Epithelial cell of esophagus (primary cell): ENCODE results near the gene ANTXRL.
A peak's percentile ranks its signal among the peaks of the same experiment; 100 is the strongest.
"Not testable (repeated sequence)": the region's sequence is repeated elsewhere in the genome, so short reads cannot be mapped to it uniquely, and the experiment has no call there.

Experiments used
- DNase-seq: peaks from one replicate; pipeline ENCODE4 v3.0.0; 2010; ENCODE audit warnings: low read depth
- H3K4me3 ChIP-seq: 2 replicates; pipeline ENCODE4 v1.5.1; 2011; ENCODE audit warnings: mild to moderate bottlenecking, low read length, control low read depth
- CTCF ChIP-seq: IDR thresholded peaks from 2 replicates; pipeline ENCODE4 v1.5.1; 2011; ENCODE audit warnings: low read depth, mild to moderate bottlenecking, low read length, control low read depth, inconsistent platforms; ENCODE audit not compliant: insufficient read depth; ENCODE audit errors: missing control alignments

Gene ANTXRL

GRCh38 chr10:46291817-46292572 lies 5.2 kb downstream of the ANTXRL start:
- no peak for DNase-seq
- H3K4me3 ChIP-seq: no peak overlapping the region
- TF ChIP-seq CTCF: no peak

GRCh38 chr10:46292573-46293023 lies 5.8 kb downstream of the ANTXRL start:
- H3K4me3 ChIP-seq: no peak overlapping the region
- no peak for TF ChIP-seq CTCF
- DNase-seq: no peak

DNA sequence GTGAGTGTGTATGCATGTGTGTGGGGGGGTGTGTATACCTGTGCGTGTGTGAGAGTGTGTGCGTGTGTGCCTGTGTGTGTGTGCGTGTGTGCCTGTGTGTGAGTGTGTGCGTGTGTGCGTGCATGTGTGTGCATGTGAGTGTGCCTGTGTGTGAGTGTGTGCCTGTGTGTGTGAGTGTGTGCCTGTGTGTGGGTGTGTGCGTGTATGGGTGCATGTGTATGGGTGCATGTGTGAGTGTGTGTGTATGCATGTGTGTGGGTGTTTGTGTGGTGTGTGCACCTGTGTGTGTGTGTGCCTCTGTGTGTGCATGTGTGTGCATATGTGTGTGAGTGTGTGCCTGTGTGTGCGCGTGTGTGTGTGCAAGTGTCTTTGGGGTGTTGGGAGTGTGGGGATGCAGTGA lies 6.4 kb downstream of the ANTXRL start:
- no peak overlapping the region for H3K4me3 ChIP-seq
- no peak for TF ChIP-seq CTCF
- no peak for DNase-seq

DNA sequence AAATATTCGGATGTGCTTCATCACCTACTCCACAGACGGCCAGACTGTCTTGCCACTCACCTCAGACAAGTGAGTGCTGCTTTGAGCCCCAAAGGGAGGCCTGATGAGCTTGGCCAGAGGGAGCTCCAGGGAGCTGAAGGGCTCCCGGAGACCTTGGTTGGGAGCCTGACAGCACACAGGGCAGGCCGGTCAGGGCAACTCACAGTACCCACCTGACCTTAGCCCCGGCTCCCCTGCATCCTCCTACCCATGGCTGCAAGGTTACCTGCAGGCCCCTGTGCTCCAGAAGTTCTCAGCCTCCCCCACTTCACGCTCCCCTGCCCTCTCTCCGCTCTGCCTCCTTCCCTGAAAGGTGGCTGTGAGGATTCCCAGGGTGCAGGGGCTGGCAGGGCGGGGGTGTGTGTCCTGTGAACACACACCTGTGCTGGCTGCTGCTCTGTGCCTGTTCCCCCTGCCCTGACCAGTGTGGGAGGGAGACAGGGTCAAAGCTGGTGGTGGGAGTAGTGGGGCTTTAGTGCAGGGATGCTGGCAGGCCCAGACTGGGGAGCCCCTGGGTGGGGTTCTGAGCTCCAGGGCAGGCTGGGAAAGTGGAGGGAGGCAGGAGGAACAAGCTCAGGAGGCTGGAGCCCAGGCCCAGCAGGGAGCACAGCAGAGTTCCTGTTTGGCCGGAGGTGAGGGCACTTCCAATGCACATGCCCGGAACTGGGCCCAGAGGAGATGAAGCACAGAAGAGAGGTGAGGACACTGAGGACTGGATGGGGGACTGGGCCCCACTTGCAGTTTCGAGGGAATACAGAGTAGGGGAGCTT lies 7.2 kb downstream of the ANTXRL start:
- TF ChIP-seq CTCF: peak; percentile 36
- no peak overlapping the region for H3K4me3 ChIP-seq
- DNase-seq: peak; percentile 36

GRCh38 chr10:46294641-46295220 lies 7.9 kb downstream of the ANTXRL start:
- no peak for DNase-seq
- no peak overlapping the region for H3K4me3 ChIP-seq
- TF ChIP-seq CTCF: no peak

DNA sequence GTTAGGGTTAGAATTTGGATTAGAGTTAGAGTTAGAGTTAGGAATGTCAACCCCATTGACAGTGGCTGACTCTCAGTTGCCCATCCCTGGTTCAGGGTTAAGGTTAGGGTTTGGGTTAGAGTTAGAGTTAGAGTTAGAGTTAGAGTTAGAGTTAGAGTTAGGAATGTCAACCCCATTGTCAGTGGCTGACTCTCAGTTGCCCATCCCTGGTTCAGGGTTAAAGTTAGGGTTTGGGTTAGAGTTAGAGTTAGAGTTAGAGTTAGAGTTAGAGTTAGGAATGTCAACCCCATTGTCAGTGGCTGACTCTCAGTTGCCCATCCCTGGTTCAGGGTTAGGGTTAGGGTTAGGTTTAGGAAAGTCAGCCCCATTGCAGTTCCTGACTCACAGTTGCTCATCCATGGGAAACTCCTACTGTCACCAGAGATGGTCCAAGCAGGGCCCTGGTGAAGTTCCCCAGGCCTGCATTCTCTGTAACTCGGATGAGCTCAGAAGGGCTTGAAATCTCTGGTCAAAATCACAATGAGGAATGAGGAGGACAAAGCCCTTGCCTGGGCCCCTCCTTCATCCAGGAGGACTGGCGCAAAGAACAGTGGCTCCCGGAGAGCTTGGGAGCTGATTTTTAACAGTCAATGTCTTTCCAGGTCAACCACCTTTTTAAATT lies 8.7 kb downstream of the ANTXRL start:
- DNase-seq: peak; percentile 26
- H3K4me3 ChIP-seq: not testable (repeated sequence)

DNA sequence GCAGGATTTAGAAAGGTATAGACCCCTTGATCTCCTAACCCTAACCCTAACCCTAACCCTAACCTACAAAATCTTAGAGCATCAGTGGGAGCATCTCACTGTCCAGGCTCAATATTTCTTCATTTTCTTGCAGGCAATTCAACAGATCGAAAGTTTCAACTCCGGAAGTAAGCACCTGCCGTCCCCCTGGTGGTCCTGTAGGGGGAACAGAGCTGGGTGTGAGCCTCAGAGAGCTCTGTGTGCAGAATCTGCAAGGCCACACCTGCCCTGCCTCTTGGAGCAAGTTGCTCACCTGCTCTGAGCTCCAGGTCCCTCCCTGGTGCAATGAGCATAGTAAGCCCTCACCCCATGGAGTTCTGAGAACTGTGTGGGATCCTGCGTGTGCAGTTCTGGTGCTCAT lies 9.3 kb downstream of the ANTXRL start:
- not testable (repeated sequence) for H3K4me3 ChIP-seq, DNase-seq
